Coronary artery (tissue), 2 donors: ENCODE data around the gene KPNA6.
"Not testable (repeated sequence)": the region's sequence is repeated elsewhere in the genome, so short reads cannot be mapped to it uniquely, and the experiment has no call there.

Source experiments
- DNase-seq: peaks from one replicate; pipeline ENCODE4 v3.0.0-alpha.2; 2017; ENCODE audit warnings: low spot score
- H3K27ac ChIP-seq, 2 donors: fragments of 200-600 bp; sonication (generic); one replicate each; pipeline ENCODE4 v1.5.1; 2016 to 2019
- H3K4me3 ChIP-seq: fragments of 200-600 bp; sonication (generic); 2 replicates; pipeline ENCODE4 v1.5.1; 2016; ENCODE audit warnings: mild to moderate bottlenecking, moderate library complexity
- CTCF ChIP-seq: fragments of 200-600 bp; sonication (generic); IDR thresholded peaks from one replicate; pipeline ENCODE4 v1.5.1; 2019; ENCODE audit warnings: antibody characterized with exemption

Gene KPNA6

GRCh38 chr1:32104127-32104526, 3.7 kb upstream of the KPNA6 start:
- H3K4me3 ChIP-seq = no peak overlapping the region

GRCh38 chr1:32105338-32105737, 2.5 kb upstream of the KPNA6 start:
- Histone ChIP-seq H3K4me3 (no peak overlapping the region), H3K27ac (no peak overlapping the region)
- no peak for DNase-seq
- no peak for TF ChIP-seq CTCF

More at GRCh38 chr1:32104127-32104526, 3.7 kb upstream of the KPNA6 start:
- no peak for TF ChIP-seq CTCF
- no peak overlapping the region for H3K27ac ChIP-seq
- no peak for DNase-seq

GRCh38 chr1:32106663-32107275, 1.1 kb upstream of the KPNA6 start:
- no peak for TF ChIP-seq CTCF
- no peak for DNase-seq
- H3K4me3 ChIP-seq = peak overlapping the region; percentile 94
- H3K27ac ChIP-seq = no peak overlapping the region

GRCh38 chr1:32111040-32111623, 3.3 kb downstream of the KPNA6 start:
- TF ChIP-seq CTCF = no peak
- no peak overlapping the region for H3K27ac ChIP-seq
- DNase-seq = no peak
- H3K4me3 ChIP-seq = no peak overlapping the region

- TF ChIP-seq CTCF = no peak
- DNase-seq = no peak
- H3K4me3 ChIP-seq = no peak overlapping the region
- H3K27ac ChIP-seq = no peak overlapping the region
Measured at GRCh38 chr1:32111789-32112188, 3.9 kb downstream of the KPNA6 start.

- DNase-seq = no peak
- no peak overlapping the region for H3K4me3 ChIP-seq
- no peak for TF ChIP-seq CTCF
- no peak overlapping the region for H3K27ac ChIP-seq
Measured at GRCh38 chr1:32112806-32113375, 5.0 kb downstream of the KPNA6 start.

GRCh38 chr1:32113436-32113835, 5.6 kb downstream of the KPNA6 start:
- DNase-seq, H3K4me3 ChIP-seq: not testable (repeated sequence)

More at GRCh38 chr1:32113436-32113835, 5.6 kb downstream of the KPNA6 start:
- not testable (repeated sequence) for H3K27ac ChIP-seq
